T-helper 2 cell treated with Interferon-gamma antibody and Interleukin-4, amounts not matched to agents 5 μg/mL and 100 μg/mL, for 36 hours (primary cell): ENCODE results near the gene RRP9.
A peak's percentile ranks its signal among the peaks of the same experiment; 100 is the strongest.

ENCODE experiments used
- DNase-seq: peaks from one replicate; pipeline ENCODE4 v3.0.0; 2021; ENCODE audit warnings: low spot score
- H3K27ac Mint-ChIP-seq: one replicate; pipeline ENCODE4 v1.8.0; 2021; ENCODE audit warnings: mild to moderate bottlenecking, mixed read lengths
- H3K27me3 Mint-ChIP-seq: one replicate; pipeline ENCODE4 v1.8.0; 2021; ENCODE audit warnings: low read depth, mixed read lengths
- H3K36me3 Mint-ChIP-seq: one replicate; pipeline ENCODE4 v1.8.0; 2021; ENCODE audit warnings: low read depth, mixed read lengths
- H3K4me1 Mint-ChIP-seq: one replicate; pipeline ENCODE4 v1.8.0; 2021; ENCODE audit warnings: low read depth, mixed read lengths
- H3K4me3 Mint-ChIP-seq: one replicate; pipeline ENCODE4 v1.8.0; 2022; ENCODE audit warnings: mild to moderate bottlenecking, moderate library complexity, mixed read lengths
- H3K9me3 Mint-ChIP-seq: one replicate; pipeline ENCODE4 v1.8.0; 2021; ENCODE audit warnings: mixed read lengths

The RRP9 gene

DNA sequence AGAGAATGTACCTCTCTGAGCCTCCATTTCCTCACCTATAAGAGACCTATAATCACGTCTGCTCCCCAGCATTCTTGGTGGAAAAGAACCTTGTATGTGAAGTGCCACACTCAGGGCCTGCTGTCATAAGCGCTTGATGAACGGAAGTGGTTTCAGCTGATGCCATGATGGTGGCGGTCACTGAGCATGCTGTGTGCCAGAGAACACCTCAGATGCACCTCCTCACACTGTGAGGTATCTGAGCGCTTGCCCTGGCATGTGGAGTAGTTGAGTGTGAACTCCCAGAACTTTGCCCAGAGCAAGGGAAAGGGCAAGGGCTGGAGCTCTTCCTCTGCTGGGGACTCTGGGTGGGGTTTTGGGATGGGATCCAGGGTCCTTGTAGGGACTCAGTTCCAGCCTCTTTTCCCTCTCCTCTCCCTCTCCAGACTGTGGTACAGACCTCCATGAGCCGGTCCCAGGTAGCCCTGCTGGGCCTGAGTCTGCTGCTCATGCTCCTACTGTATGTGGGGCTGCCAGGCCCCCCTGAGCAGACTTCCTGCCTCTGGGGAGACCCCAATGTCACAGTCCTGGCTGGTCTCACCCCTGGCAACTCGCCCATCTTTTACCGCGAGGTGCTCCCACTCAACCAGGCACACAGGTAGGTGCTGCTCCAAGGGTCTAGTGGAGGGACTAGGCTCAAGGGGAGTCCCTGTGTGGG, 35.9 kb upstream of the RRP9 start:
- DNase-seq = no peak
- peak overlapping the region; percentile 29 for H3K4me3 Mint-ChIP-seq
- peaks cover 38% of the 10 kb centered on the region for H3K4me1 Mint-ChIP-seq
- no peaks in the 10 kb centered on the region for H3K9me3 Mint-ChIP-seq
- peaks cover 5% of the 10 kb centered on the region for H3K36me3 Mint-ChIP-seq
- H3K27me3 Mint-ChIP-seq = no peaks in the 10 kb centered on the region
- peak overlapping the region; percentile 69 for H3K27ac Mint-ChIP-seq

- no peaks in the 10 kb centered on the region for H3K27me3 Mint-ChIP-seq
- H3K9me3 Mint-ChIP-seq = no peaks in the 10 kb centered on the region
- peaks cover 26% of the 10 kb centered on the region for H3K4me1 Mint-ChIP-seq
- peak overlapping the region; percentile 91 for H3K27ac Mint-ChIP-seq
- peak overlapping the region; percentile 96 for H3K4me3 Mint-ChIP-seq
- DNase-seq = no peak
- peaks cover 3% of the 10 kb centered on the region for H3K36me3 Mint-ChIP-seq
Measured at GRCh38 chr3:51975852-51976549, 34.3 kb upstream of the RRP9 start.

DNA sequence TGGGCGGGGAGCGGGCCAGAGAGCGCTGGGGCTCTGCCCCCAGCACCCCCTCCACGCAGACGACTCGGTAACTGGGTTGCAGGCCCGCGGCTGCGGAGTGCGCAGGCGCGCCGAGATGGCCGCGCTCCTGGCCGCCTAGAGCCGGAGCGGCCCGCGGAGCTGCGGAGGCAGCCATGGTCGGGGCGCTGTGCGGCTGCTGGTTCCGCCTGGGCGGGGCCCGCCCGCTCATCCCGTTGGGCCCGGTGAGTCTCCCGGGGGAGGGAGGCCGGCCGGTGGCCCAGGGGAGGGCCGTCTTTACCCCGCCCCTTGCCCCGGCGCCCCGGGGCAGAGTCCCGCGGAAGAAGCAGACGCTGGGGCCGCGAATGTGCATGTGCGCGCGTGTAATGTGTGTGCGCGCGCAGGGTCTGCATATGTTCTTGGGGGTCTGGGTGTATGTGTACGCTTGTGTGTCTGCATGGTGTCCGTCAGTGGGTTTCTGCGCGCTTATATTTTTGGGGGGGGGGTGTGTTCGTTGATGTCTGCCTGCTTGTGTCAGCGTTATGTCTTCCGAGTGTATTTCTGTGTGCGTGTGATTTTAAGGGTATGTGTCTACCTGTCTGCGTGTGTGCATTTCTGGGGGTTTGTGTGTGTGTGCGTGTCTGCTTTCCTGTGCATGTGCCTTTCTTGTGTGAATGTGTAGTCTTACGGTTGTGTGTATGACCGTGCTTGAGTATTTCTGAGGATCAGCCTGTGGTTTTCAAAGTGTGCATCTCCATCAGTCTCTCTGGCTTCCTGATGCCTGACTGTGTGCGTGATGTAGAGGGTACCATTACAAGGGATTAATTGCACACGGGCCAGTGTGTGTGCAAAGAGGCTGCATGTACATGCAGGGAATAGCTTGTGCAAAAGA, 33.5 kb upstream of the RRP9 start, which contains the start of gene ABHD14A:
Gene ABHD14A, plus strand, starts transcription at position 102 of the 889 bp plus-strand sequence. Its CDS starts 72 bp downstream, at position 174.
- peak; percentile 83 for DNase-seq
- Mint-ChIP-seq H3K9me3 (no peaks in the 10 kb centered on the region), H3K4me3 (peak within 1 kb of the TSS; percentile 98), H3K4me1 (peaks cover 24% of the 10 kb centered on the region), H3K36me3 (peaks cover 2% of the 10 kb centered on the region), H3K27ac (peak within 1 kb of the TSS; percentile 91), H3K27me3 (no peaks in the 10 kb centered on the region)

DNA sequence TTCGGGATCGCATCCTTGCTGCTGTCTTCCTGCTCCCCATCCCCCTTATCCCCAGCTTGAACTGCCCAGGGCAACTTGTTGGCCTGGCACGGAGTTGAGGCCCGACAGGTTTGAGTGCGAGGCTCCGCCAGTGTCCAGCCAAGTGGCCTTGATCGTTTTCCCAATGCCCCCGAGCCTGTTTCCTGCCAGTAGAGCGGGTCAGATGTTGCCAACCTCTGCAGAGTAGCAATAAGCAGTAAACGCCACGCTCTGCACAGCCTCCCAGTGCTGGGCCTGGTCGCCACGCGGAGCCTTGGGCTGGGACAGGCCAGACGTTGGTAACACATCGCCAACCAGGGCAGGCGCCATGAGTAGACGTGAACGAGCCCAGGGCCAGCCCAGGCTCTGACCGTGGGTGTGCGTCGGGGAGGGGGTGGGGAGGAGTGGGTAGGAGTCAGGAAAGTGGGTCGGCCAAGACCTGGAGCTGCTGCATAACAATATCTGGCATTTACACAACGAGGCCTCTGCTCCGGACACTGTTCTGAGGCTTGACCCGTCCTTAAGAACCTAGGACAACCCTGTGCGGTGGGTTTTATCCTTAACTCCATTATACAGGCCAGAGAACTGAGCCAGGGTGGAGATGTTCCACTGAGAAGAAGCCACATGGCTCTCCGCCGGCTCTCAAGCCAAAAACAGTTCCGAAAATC, 32.7 kb upstream of the RRP9 start:
- Mint-ChIP-seq H3K9me3 (no peaks in the 10 kb centered on the region), H3K27me3 (no peaks in the 10 kb centered on the region), H3K4me1 (peaks cover 24% of the 10 kb centered on the region), H3K4me3 (peak overlapping the region; percentile 98), H3K27ac (peak overlapping the region; percentile 84), H3K36me3 (peaks cover 2% of the 10 kb centered on the region)
- DNase-seq = no peak

DNA sequence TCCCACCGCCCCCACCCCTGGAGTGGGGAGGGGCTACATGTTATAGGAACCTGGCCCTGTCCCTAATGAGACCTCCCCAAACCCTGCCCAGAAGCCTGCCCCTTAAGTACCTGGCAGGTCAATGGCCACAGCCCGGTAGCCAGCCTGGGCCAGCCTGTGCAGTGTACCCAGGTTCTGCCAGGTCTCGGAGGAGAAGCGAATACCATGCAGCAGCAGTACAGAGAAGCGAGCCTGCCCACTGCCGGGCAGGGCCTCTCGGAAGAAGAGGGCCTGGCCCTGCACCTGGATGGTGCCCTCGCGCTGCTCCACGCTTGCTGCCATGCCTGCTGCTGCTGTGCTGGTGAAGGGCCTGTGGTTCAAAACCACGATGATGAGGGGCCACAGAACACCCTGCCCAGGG, 29.6 kb upstream of the RRP9 start:
- Mint-ChIP-seq H3K27ac (no peak overlapping the region), H3K36me3 (peaks cover 4% of the 10 kb centered on the region), H3K9me3 (no peaks in the 10 kb centered on the region), H3K4me1 (peaks cover 22% of the 10 kb centered on the region), H3K4me3 (no peak overlapping the region), H3K27me3 (no peaks in the 10 kb centered on the region)
- DNase-seq = no peak

GRCh38 chr3:51970606-51971300, 29.0 kb upstream of the RRP9 start:
- peaks cover 4% of the 10 kb centered on the region for H3K36me3 Mint-ChIP-seq
- H3K27me3 Mint-ChIP-seq = no peaks in the 10 kb centered on the region
- no peaks in the 10 kb centered on the region for H3K9me3 Mint-ChIP-seq
- H3K4me1 Mint-ChIP-seq = peaks cover 24% of the 10 kb centered on the region
- no peak for DNase-seq
- no peak overlapping the region for H3K4me3 Mint-ChIP-seq
- no peak overlapping the region for H3K27ac Mint-ChIP-seq

- Mint-ChIP-seq H3K27me3 (peaks cover 2% of the 10 kb centered on the region), H3K36me3 (peaks cover 4% of the 10 kb centered on the region), H3K4me1 (peaks cover 18% of the 10 kb centered on the region), H3K4me3 (no peak overlapping the region), H3K27ac (no peak overlapping the region), H3K9me3 (no peaks in the 10 kb centered on the region)
- DNase-seq = no peak
Measured at GRCh38 chr3:51969841-51970240, 28.1 kb upstream of the RRP9 start.

GRCh38 chr3:51968883-51969678, 27.4 kb upstream of the RRP9 start:
- Mint-ChIP-seq H3K4me1 (peaks cover 12% of the 10 kb centered on the region), H3K9me3 (no peaks in the 10 kb centered on the region), H3K27me3 (peaks cover 2% of the 10 kb centered on the region), H3K4me3 (peak overlapping the region; percentile 71), H3K27ac (no peak overlapping the region), H3K36me3 (peaks cover 4% of the 10 kb centered on the region)
- DNase-seq = no peak

DNA sequence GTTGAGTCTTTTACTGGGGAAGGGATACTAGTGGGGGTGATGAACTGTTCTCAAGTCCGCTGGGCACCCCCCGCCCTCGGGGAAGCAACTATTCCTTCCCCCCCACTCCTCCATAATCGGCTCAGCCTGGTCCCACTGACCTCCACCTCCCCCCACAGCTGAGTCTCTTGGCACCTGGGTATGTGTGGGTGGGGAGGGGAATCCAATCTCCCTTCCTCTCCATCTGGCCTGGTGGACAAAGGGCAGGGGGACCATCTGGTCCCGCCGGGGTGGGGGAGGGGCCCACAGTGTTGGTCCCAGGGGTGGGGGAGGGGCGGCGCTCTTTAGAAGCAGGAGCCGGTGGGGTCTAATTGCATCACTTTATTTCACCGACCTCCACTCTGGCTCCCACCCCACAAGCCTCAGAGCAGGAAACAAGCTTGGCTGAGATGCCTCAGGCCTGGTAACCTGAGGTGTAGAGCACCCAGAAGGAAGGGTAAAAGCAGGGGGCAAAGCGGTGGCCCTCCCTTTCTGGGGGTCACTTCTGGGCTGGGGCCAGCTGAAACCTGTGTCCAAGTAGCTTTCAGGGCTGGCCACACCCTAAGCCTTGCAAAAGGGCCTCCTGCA, 26.6 kb upstream of the RRP9 start:
- Mint-ChIP-seq H3K9me3 (no peaks in the 10 kb centered on the region), H3K36me3 (peaks cover 3% of the 10 kb centered on the region), H3K27me3 (peaks cover 2% of the 10 kb centered on the region), H3K4me3 (peak overlapping the region; percentile 89), H3K4me1 (peaks cover 8% of the 10 kb centered on the region), H3K27ac (peak overlapping the region; percentile 79)
- DNase-seq = no peak

DNA sequence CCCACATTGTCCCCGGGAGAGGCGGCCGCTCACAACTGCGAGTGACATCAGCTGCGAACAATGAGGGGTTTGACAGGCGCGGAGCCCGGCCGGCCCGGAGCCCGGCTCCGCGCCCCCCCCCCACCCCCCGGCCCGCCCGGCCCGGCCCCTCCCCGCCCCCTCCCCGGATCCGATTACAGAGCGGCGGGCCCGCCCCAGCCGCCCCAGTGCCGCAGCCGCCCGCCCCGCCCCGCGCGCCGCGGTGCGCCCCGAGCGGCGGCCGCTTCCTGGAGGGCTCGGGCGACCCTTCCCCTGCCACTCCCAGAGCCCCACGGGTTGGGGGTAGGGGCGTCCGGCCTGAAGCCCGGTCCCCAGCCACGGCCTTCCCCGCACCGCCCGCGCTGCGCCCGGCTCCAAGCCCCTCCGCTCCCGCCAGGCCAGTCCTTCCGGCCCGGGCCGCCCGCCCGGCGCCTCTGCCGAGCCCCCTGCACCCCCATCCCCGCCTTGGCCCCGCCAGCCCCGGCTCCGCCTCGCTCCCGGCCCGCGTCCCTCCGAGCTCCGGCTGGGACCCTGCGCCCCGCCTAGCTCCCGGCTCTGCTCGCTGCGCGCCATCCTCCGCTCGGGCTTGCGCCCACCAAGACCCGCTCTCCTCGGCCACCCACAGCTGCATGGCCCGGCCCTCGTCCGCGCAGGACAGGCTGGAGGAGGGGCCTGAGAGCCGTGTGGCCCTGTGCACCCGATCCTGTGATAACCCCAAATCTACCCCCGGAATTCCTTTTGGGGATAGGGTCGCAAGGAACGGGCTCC, 25.9 kb upstream of the RRP9 start, which contains the start of gene PCBP4:
Gene PCBP4, minus strand, starts transcription at position 71 of the 786 bp plus-strand sequence. CDS start 6,214 bp downstream, outside the sequence.
- Mint-ChIP-seq H3K9me3 (no peaks in the 10 kb centered on the region), H3K36me3 (peaks cover 3% of the 10 kb centered on the region), H3K4me1 (peaks cover 8% of the 10 kb centered on the region), H3K4me3 (peak within 1 kb of the TSS; percentile 89), H3K27me3 (peaks cover 2% of the 10 kb centered on the region), H3K27ac (peak within 1 kb of the TSS; percentile 79)
- DNase-seq = peak; percentile 31

DNA sequence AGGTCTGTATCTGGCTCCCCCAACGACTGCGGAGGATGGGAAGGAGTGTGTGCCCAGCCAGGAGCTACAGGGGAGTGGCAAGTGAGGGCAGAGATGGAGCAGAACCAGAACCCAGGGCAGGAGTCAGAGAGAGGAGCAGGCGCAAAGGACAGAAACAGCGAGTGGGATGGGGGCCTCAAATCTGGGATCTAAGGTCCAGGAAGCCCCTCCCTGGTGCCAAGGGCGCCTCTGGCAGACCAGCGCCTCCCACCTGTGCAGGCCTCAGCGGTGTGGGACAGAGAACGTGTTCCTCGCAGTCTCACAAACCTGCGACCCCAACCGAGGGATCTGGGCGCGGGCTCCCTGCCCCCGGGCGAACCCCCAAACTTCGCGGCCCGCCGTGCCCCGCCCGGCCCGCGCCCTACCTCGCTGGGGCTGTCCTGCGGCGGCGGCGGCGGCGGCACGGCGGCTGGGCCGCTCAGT, 25.2 kb upstream of the RRP9 start:
- H3K27ac Mint-ChIP-seq = peak overlapping the region; percentile 59
- H3K27me3 Mint-ChIP-seq = peaks cover 2% of the 10 kb centered on the region
- peaks cover 8% of the 10 kb centered on the region for H3K4me1 Mint-ChIP-seq
- H3K36me3 Mint-ChIP-seq = peaks cover 3% of the 10 kb centered on the region
- peak overlapping the region; percentile 82 for H3K4me3 Mint-ChIP-seq
- H3K9me3 Mint-ChIP-seq = no peaks in the 10 kb centered on the region
- DNase-seq = no peak
